ENCODE measurements around the gene ATXN7L3B.
"Not testable (repeated sequence)": the region's sequence is repeated elsewhere in the genome, so short reads cannot be mapped to it uniquely, and the experiment has no call there.

The ATXN7L3B gene, protein sequence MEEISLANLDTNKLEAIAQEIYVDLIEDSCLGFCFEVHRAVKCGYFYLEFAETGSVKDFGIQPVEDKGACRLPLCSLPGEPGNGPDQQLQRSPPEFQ

DNA sequence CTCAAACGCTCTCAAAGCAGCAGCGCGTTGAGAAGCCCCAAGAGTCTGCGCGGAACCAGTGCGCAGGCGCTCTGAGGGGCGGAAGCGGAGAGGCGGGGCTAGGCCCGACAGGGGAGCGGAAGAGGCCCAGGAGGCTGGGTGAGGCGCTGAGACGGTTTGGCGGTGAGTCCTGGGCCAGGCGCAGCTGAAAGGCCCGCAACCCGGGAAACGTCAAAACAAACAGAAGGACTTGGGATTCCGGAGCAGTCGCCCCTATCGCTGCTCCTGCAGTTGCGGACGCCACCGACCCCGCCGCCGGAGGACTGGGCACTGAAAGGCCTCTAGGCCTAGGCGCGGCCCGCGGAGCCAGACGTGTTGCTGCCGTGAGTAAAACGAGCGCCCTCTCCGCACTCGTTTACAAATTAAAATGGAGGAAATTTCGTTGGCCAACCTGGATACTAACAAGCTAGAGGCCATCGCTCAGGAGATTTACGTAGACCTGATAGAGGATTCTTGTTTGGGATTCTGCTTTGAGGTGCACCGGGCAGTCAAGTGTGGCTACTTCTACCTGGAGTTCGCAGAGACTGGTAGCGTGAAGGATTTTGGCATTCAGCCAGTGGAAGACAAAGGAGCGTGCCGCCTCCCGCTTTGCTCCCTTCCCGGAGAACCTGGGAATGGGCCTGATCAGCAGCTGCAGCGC, at the start of gene ATXN7L3B:
Gene ATXN7L3B (plus strand): TSS at position 129 of the 679 bp plus-strand sequence. CDS start 278 bp downstream, at position 407.
- peak in 55 of 56 donors; percentile 32 to 95 (median 87) for DNase-seq

DNA sequence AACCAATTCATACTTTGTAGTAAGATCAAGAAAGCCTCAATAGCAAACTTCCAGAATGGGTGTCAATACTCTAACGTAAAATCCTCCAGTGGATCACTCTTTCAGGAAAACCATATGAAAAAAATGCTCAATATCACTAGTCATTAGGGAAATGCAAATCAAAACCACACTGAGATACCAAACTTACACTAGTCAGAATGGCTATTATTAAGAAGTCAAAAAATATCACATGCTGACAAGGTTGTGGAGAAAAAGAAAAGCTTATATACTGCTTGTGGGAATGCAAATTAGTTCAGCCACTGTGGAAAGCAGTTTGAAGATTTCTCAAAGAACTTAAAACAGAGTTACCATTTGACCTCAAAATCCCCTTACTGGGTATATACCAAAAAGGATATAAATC, 49.5 kb upstream of the ATXN7L3B start:
- no peak for DNase-seq

DNA sequence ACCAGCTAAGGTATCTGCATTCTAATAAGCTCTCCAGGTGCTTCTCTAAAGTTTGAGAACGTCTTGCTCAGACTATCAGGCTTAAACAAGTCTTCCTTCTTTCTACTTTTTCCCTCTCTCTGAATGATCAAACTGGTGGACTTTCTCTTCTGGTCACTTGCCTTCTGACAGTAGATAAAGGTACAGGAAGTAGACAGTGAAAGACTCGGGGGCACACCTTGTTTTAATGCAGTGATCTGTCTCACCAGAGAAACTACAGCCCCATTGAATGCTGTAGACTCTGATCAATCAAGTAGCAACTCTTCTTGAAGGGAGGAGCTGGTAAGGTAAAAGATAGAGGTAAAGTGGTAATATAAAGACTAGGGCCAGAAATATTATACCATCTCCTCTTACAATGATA, 48.1 kb upstream of the ATXN7L3B start:
- DNase-seq, result no peak

DNA sequence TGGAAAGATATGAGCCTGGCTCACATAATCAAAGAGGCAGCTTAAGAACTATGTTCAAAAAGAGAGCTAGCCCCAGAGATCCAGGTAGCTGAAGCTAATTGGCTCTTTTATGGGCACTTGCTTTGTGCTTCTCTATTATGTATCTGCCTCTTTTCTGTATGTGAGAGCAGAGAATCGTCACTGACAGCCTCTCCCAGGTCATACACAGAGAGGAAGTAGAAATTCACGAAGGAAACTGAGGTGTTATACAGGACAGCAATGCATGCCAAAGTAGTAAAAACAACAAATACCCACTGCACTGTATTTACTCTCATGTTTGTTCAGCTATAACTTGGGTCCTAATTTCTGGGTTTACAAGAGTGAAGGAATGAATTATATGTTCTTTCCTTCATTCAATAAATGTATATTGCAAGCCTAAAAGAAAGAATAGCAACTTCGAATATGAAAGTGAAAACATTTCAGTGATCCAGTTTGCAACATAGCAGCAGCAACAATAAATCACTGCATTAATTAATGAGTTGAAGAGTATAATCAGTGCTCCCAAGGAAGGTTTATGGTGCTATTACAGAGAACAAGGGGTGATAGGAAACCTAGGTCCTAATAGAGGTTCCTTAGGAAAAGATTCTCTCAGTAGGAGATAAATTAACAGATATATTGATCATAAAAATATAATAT, 47.1 kb upstream of the ATXN7L3B start:
- no peak for DNase-seq

DNA sequence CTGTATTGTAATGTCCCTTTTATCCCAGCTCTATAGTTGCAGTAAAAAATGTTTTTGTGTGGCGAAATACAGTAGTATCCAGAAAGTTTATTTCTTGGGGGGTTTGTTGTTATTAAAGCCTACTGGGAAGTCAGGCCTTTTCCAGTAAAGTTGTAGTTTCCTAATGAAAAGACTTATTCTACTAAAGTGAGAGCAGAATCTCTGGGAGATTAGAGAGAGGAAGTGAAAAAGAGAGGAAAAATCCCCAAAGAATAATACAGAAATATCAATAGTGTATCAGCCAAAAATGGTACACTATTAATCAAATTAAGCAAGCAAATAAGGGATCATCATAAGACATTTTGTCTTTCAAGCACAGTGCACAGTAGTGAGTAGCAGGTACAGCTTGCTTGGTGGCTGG, 46.3 kb upstream of the ATXN7L3B start:
- DNase-seq, result no peak

DNA sequence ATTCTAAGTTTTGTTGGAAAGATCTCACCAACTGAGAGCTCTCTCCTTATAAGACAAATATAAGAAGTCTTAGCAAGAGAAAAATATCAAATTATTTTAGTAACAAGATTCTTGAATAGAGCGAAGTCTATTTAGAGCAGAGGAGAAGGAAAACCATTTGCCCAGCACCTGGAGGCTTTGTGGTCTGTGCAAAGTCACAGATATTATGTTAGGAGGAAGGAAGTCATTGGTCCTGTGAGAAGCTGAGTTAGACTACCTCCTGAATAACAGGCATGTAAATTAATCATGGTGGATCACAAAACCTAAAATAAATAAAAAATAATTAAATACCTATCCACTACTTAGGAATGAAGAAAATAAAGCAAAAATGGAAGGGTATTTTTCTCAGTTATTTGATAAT, 38.4 kb upstream of the ATXN7L3B start:
- no peak for DNase-seq

DNA sequence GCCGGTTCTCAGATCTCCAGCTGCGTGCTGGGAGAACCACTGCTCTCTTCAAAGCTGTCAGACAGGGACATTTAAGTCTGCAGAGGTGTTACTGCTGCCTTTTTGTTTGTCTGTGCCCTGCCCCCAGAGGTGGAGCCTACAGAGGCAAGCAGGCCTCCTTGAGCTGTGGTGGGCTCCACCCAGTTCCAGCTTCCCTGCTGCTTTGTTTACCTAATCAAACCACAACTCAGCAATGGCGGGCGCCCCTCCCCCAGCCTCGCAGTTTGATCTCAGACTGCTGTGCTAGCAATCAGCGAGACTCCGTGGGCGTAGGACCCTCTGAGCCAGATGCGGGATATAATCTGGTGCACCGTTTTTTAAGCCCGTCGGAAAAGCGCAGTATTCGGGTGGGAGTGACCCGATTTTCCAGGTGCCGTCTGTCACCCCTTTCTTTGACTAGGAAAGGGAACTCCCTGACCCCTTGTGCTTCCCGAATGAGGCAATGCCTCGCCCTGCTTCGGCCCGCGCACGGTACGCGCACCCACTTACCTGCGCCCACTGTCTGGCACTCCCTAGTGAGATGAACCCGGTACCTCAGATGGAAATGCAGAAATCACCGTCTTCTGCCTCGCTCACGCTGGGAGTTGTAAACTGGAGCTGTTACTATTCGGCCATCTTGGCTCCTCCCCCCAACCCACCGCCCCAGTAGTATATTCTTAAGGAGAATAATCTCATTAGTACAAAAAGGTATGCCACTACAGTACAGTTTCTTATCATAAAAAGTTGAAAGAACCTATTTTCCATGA, 28.6 kb upstream of the ATXN7L3B start:
- not testable (repeated sequence) for DNase-seq

DNA sequence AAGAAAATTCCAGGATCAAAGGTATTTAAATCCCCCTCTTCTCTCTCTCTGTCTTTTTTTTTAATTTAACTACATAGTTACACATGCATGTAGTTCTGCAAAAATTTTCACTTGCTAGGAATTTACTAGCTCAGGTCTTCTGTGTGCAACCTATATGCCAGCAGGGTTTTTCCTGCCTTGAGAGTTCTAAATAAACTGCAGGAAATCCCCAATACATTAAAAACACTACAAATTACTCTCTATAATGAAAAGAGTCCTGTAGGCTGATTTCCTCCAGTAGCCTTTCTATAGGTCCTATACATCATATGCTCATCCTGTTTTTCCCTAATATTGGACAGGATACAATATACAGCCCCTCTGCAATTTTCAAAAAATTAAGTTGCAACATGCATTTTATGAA, 27.7 kb upstream of the ATXN7L3B start:
- no peak for DNase-seq

DNA sequence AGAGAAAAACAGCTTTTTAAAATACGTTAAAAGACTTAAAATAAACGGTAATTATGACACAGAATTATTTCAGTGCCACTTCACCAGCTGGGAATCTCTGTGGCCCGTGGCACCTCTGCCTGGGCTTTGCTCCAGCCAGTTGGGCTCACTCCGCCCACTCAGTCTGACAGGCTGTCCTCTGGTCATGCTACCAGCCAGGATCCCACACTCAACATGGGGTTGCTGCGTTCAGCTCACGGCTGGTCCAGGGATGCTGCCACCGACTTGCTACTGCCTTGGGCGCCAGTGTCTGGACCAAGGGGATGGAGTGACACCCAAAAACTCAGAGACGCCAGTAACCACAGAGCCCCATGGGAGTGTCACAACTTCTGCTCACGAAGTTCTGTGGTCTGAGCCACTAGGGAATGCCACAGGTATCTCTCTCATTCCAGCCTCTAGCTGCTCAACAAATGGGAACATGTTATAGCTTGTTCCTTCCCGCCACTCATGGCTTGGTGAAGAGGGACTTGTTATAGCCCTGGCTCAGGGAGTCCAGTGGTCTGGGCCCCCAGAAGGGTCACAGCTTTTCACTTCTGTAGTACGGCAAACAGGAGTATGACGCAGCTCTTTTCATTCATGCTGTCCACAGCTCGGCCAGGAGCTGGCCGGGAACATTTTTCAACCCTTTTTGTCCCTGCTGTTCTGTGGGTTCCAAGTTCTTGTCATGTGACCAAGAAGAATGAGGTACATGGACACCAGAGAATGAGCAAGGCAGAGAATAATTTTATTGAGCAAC, 23.4 kb upstream of the ATXN7L3B start:
- DNase-seq, result no peak

DNA sequence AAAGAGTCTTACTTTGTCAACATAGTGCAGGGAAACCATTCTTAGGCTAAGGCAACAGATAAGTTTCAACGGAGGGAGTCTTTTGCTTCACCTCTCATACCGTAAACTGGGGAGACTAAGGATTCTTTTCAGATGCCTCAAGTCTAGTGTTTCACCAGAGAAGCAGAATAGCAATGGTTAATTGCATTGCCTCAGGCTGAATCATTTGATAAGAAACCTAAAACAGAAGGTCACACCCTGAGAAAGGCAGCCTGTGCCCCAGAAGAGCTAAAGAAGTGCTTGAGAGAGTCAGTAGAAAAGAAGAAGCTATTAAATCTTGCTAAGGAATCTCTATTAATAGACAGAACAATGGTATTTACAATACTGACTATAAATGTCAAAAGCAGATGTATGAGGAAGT, 21.8 kb upstream of the ATXN7L3B start:
- no peak for DNase-seq

DNA sequence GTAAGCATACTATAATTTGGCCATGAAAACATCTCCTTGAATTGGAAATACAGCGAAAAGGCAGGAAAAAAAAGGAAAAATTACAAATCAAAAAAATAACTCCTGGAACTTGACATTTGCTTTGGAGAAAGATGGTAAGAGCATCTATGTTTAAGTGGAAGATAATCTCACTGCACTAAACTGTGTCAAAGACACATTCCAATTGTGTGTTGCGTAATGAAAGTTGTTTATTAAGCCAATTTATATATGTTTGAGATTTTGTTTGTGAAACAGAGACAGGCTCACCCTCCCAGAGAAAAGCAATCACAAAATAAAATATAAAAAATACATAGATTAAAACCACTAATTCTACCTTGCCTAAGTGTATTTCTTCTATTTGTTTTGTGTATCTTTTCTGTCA, 11.1 kb upstream of the ATXN7L3B start:
- DNase-seq, result no peak

DNA sequence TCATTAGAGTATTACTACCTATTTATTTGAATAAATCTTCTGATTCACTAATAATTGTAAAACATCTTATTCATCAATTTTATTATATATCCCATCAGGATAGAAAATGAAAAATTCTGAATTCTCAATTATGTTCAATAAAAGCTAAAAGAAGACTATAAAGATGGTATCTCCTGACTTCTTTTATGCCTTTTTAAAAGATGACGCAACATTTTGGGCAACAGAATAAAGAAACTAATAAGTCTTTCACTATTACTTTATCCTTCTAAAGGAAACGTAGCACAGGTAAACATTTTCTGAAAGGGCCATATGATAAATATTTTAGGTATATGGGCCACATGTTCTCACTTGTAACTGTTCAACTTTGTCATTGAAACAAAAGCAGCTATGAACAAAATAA, 10.1 kb upstream of the ATXN7L3B start:
- DNase-seq, result no peak

DNA sequence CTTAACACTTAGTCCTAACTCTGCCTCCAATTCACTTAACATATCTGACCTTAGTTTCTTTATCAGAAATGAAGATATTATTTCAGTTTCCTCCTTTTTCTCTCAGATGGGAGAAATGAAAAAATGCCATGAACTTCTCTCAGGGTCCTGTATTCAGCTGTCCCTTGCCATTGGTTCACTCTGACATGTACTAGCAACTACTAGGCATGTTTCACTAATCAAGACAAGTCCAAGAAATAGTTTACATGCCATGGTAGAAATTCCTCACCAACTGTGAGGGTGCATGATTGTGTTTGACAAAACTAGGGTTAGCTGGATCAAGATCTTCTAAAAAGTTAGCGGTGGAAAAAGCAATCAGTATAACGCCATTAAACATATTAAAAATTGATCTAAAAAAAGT, 7.0 kb upstream of the ATXN7L3B start:
- no peak for DNase-seq

DNA sequence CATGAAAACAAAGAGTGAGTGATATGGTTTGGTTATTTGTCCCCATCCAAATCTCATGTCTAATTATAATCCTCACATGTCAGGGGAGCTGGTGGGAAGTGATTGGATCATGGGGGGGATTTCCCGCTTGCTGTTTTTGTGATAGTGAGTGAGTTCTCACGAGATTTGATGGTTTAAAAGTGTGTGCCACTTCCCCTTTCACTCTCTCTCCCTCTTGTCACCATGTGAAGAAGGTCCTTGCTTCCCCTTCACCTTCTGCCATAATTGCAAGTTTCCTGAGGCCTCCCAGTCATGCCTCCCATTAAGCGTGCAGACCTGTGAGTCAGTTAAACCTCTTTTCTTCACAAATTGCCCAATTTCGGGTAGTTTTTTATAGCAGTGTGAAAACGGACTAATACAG, 2.1 kb upstream of the ATXN7L3B start:
- no peak for DNase-seq

DNA sequence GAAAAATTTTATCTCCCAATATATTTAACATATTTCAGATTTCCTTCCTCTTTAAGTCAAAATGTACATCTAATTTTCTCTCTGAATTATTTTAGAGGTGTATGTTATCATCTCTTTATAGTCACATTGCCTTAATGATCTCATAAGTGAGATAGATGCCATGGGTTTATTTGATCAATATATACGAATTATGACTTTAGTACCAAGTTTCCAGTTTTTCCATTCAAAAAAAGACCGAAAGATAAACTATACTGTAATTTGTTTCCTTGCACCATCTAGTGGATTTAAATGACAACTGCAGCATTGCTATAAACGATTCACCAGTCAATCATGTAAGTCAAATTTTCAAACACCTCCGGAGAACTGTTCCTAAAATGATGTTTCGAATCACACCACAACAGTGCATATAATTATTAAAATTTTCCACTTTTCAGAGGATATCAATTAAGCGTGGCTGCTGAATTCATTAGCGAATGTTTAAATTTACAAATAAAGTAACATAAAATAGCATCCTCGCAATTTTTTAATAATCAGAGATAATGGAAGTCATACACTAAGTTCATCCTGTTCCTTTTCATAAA, 419 bp upstream of the ATXN7L3B start:
- DNase-seq, result no peak

DNA sequence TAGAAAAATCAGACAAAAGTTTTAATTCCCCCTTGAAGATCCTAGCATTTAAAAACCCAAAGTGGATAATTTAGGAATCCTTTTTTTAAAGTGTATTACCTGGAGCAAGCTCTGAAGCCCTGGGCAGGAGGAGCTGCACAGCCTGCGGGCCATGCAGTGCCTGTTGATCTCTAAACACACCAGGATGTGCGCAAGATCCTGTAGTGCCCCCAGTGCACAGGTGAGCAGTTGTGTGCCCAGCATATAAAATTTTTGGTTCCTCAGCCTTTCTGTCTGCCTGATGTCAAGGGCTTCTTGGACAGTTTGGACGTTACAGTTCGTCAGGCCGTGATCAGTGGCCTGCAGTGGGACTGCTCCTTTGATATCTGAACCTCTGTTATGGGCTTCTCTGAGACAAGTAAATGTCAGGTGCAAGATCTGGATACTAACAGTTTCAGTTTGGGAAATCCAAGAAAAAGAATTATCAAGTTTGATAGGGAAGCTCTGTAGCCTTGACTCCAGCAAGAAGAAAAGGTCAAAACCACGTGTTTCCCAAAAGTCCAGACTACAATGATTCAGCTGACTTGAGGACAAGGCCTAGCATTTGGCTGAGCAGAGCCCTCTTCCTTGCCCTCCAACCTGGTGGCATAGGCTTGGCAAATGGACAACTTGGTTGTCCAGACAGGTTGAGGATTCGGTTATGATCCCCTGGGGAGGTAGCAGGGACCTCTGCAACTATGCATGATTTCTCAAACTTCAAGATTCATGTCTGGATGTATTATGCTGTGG, 1.0 kb downstream of the ATXN7L3B start:
- DNase-seq, result no peak

DNA sequence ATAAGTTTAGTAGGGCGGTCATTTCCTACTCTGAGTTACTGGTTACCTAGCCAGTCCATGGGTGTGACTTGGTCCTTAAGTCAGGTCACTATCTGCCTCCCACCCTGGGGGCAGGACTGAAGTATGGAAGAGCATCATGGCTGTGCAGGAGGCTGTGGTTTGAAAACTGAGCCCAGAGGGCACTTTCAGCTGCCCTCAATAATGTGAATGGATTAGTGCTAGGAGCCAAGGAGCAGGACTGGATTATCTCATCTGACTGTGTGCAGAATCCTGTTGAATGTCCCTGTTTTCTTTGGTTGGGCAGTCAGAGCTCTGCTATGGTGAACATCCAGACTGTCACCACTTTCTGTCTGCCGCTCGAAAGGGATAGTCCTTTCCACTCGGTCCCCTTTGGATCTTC, 1.6 kb downstream of the ATXN7L3B start:
- no peak for DNase-seq

DNA sequence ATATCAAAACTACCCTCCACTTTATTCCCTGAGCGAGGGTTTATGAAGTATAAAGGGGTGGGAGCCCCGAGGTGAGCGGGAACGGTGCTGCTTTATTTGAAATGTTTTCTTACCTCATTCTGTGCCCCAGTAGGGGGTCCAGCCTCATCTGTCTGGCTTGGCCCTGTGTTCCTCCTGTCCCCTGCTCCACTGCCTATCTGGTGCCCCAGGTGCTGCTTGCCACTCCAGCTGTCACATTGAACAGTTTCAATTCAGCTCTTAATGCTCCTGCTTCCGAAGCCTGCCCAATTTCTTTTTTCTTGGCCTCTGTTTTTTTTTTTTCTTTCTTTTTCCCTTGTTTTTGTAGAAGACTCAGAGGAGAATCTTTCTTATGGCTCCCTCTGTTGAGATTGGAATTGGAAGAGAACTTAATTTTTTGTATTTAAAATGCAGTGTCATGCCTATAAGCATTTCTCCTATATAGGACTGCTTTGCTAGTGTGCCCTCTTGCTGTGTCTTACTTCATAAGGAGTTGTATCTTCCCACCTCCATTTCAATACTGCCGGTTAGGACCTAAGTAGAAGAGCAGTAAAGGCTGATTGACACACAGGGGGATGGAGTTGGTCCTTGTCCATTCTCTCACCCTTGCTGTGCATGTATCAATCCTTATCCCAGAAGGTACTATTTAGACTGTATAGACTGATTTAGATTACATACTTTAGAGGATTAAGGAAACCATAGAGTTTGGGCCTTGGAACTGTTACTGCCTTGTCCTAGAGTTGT, 2.3 kb downstream of the ATXN7L3B start:
- DNase-seq, result no peak

DNA sequence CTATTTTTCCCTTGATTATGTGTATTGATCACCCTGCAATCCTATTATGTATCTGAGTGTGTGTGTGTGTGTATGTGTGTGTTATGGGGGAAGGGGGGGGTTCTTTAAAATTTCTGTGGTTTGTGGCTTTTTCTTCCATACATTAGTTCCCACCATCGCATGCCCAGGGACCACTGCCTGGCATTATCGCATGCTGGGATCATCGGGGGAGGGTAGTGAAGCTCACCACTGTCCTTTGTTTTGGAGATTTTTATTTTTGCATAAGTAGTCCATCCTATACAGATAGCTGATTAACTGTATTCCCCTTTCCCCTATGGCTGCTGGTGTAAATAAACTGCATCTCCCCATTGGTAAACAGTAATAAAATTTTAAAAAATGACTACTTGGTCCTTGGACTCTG, 3.4 kb downstream of the ATXN7L3B start:
- no peak for DNase-seq

DNA sequence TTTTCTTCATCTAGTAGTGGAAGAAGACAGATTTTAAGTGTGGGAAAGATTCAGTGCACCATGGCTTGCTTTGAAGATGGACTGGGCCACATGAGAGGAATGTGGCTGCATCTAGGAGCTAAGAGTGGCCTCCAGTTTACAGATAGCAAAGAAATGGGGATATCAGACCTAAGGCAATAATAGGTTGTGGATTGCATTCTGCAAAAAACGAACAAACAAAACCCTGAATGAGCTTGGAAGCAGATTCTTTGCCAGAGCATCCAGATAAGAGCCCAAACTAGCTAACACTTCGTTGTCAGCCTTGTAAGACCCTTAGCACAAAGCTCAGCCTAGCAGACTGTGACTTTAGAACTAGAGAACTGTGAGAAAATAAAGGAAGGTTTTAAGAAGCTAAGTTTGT, 9.6 kb downstream of the ATXN7L3B start:
- DNase-seq, result no peak

All from nucleus accumbens (tissue), 56 donors.